Measurements from ENCODE around the gene TAF5L.
"Not testable (repeated sequence)": the region's sequence is repeated elsewhere in the genome, so short reads cannot be mapped to it uniquely, and the experiment has no call there.

TAF5L gene

DNA sequence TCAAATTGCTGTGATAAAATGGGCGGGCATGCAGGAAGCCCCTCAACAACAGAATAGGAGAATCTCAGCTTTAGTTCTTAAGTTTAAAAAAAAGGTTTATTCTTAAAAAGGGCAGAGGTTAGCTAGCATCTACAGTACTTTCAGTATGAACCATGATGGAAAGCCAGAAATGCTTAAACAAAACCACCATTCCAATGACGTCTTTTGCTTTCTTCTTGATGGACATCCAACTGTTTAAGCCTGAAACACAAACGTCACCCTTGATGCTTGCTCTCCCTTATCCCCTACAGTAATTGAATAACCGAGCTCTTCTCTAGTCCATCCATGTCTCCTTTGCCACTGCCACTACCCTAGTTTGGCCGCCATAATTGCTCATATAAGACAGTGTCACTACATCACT is 25.7 kb downstream of the TAF5L start:
- DNase-seq: no peak

DNA sequence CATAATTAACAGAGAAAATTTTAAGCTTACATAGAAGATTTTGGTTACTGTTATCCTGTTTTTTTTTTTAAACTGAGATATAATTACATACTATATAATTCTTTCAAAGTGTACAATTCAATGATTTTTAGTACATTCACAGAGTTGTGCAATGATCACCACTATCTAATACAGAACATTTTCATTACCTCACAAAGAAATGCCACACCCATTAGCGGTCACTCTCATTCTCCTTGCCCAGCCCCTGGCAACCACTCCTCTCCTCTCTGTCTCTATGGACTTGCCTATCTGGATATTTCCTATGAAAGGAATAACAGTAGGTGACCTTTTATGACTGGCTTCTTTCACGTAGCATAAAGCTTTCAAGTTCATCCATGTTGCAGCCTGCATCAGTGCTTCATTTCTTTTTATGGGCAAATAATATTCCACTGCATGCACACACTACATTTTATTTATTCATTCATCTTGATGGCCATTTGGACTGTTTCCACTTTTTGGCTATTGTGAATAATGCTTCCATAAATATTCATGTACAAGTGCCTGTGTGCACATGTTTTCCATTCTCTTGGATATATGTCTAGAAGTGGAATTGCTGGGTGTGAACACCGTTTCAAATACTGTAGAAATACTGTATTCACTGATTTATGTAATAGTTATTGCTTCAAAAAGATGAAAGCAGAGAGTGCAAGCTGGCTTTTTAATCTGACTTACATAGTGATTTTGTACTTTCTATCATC is 26.5 kb downstream of the TAF5L start:
- DNase-seq: no peak

DNA sequence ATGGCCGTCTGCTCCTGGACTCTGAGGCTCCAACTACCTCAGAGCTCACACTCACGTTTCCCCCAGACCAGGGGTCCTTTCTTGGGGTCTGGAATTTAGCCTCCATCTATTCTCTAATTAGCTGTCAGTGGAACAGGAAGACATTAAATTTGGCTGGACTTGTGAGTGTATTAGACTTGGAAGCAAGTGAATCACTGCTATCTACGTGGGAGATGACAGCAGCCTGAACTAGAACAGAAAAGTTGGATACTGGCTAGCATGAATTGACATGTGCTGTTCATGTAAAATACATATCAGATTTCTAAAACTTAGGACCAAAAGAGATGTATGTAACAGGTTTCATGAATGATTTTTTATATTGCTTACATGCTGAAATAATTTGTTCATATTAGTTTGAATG is 28.0 kb downstream of the TAF5L start:
- no peak for DNase-seq

DNA sequence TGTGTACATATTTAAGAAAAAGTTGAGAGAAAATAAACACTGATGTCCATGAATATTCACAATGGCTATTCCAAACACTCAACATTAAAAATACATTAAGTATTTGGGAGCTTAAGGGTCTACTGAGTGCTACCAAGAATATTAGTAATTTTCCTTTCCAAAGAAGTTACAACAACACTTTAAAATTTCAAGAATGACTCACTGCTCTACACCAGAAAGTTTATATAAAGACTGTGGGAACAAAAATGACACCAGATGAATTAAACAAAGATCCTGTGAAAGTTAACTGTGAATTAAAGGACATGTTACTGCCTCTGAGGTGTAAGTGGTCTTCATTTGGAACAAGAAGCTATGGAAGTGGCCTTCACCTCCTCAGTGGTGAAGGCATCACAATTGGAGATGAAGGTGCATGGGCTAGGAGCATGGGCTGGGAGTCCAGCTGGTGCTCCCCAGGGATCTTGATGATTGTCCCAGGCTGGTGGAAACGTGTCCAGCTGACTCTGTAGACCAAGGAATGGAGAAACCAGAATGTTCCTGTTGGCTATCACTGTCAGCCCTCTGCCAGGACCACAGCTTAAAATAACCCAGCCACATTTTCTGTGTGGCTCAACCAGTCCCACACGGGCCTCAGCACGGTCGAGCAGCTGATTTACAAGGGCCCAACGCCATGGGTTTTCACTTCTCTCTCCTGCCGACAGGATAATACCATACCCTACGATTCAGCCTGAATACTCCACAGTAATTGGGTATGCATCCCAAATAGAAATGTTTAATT is 28.8 kb downstream of the TAF5L start:
- DNase-seq: no peak

DNA sequence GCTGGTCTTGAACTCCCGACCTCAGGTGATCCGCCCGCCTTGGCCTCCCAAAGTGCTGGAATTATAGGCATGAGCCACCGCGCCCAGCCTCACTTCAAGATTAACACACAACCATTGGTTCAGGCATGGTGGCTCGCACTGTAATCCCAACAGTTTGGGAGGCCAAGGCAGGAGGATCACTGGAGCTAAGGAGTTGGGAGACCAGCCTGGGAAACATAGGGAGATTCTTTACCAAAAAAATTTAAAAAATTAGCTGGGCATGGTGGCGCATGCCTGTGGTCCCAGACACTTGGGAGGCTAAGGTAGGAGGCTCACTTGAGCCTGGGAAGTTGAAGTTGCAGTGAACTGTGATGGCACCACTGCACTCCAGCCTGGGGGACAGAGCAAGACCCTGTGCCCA is 30.0 kb downstream of the TAF5L start:
- not testable (repeated sequence) for DNase-seq

DNA sequence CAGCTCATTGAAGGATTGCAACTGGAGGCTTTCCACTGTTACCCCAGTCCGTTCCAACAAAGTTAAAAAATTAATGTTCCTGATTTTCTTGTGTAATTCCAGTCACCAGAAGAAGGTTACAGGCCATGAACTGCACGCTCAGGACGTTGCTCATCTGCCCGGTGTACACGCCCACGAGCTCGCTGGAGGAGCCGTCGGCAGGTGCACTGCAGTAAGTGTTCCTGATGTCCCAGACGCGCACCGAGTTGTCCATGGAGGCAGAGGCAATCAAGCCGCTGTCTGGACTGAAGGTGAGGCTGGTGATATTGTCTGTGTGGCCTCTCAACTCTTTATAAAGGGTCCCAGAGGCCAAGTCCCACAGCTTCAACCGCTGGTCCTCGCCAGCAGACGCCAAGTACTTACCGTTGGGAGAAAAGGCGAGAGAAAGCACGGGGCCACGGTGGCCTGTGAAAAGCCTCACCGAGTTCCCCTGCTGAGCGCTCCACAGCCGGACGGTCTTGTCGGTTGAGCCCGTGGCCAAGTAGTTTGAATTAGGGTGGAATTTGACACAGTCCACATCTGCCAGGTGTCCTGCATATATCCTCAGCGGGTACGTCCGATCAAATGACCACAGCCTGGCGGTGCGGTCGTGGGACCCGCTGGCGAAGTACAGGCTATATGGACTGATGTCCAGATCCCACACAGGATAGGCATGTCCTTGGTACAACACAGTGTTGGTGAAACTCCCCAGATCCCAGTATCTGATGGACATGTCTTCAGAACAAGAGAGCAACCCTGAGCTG is 31.5 kb downstream of the TAF5L start:
- DNase-seq: no peak

DNA sequence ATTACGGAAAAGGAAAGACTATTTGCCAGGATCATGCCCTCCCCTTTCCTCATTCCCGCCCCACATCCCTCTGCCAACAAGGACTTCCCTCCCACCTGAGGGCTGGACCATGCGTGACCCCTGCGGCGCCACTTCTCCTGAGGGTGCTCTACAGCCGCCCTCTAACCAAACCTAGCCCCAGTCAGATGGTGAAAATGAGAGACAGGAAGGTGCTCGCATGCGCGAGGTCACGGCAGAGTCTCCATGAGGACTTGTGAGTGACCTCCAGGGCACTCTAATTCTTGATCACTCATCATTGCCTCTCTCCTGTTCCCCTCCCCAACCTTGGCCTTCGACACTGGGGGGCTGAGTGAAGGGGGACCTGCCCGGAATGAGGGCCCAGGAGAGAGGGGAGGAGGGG is 32.1 kb downstream of the TAF5L start:
- no peak for DNase-seq

DNA sequence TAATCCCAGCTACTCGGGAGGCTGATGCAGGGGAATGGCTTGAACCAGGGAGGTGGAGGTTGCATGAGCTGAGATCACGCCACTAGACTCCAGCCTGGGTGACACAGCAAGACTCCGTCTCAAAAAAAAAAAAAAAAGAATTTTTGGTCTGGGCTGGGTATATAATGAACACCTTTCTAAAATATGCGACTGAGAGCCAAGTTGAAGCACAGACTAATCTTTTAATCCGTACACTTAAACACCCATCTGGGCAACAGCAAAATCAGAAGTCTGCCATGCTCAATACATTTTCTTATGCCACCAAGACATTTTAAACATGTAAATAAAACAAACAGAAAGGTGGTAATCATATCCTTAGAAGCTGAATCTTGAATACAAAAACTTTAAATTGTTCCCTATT is 35.8 kb downstream of the TAF5L start:
- DNase-seq: no peak

DNA sequence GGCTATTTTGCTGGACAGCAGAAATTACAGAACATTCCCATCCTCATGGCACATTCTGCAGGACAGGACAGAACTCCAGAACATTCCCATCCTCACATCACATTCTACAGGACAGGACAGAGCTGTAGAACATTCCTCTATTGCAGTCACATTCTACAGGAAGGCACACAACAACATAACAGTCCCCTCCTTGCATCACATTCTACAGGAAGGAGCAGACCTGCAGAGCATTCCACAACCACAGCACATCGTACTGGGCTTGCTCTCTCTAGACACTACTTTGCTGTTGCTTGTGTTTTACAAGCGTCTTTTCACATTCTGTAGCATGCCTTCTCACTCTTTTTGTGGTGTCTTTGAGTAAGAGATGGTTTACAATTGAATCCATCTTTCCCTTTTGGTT is 40.6 kb downstream of the TAF5L start:
- no peak for DNase-seq

DNA sequence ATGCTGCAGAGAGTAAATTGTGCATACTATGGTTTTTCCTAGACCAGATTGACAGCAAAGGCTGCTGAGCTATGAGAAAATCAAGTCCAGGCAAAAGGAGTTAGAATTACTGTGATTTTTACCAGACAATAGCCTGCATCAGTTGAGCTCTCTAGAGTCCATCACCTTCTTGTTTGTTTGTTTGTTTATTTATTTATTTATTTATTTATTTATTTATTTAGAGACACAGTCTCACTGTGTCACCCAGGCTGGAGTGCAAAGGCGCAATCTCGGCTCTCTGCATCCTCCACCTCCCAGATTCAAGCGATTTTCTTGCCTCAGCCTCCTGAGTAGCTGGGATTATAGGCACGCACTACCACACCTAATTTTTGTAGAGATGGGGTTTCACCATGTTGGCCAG is 43.2 kb downstream of the TAF5L start:
- DNase-seq: no peak

DNA sequence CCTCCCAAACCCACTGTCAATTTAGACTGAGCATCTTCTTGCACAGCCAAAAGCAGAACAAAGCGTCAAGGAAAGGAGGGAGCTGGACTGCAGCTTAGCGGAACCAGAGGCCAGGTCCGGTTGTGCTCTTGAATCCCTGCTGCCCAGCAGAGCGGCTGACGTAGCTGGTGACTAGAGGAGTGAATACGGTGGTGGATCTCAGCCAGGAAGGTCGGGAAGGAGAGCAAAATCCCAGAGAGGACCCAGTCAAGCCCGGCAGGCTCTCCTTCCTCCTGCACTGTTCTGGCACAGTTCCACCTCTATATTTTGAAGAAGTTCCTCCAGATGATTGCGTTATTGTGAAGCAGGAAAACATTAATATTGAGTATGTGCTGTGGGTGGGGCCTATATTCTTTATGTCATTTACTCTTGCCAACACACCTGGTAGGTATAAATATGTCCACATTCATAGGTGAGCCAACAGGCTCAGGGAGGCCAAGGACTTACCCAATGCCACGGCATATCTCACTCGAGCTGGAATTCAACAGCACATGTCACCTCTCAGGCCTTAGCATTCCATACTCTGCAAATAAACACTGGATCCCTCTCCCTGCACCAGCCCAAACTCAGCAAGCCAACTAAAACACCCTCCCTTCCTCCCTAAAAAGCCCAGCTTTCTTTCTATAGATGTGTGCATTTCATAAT is 43.8 kb downstream of the TAF5L start:
- DNase-seq: no peak

DNA sequence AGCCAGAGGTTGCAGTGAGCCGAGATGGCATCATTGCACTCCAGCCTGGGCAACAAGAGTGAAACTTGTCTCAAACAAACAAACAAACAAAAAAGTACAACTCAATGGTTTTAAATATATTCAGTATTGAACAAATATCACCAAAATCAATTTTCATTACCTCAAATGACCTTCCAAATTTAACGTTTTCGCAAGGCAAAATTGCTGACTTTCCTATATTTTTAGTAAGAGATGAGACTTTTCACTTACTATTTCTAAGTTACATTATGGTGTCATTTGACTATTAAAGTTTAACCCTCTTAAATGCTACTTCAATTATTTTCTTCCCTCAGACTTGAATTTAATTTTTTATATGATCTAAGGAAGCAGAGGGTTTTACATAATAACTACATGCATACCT is 44.4 kb downstream of the TAF5L start:
- DNase-seq: no peak

DNA sequence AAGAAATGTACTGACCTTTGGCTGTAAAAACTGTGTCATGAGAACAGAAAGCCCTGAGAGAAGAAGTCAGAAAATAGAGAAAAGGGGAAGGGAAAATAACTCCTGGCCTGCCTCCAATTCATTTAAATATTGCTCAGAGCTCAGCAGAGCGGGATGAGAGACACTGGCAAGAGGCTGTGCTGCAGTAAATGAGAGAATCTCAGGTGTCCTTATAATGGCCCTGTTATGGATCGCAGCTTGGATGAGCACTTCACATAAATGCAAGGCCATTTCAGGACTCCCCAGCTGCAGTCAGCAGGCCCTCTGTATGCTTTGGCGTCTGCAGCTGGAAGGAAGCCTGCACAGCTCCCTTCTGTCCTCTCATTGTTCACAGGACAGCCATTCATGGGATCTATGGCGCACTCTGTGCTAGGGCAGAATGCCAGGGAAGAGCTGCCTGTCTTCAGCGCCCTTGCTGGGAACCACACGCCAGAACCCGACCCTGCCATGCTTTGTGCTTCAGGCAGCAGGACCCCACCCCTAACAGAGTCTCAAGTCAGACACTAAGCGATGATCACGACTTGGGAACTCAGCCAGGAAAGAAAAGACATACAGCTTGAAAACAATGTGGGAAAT is 46.8 kb downstream of the TAF5L start:
- DNase-seq: no peak

DNA sequence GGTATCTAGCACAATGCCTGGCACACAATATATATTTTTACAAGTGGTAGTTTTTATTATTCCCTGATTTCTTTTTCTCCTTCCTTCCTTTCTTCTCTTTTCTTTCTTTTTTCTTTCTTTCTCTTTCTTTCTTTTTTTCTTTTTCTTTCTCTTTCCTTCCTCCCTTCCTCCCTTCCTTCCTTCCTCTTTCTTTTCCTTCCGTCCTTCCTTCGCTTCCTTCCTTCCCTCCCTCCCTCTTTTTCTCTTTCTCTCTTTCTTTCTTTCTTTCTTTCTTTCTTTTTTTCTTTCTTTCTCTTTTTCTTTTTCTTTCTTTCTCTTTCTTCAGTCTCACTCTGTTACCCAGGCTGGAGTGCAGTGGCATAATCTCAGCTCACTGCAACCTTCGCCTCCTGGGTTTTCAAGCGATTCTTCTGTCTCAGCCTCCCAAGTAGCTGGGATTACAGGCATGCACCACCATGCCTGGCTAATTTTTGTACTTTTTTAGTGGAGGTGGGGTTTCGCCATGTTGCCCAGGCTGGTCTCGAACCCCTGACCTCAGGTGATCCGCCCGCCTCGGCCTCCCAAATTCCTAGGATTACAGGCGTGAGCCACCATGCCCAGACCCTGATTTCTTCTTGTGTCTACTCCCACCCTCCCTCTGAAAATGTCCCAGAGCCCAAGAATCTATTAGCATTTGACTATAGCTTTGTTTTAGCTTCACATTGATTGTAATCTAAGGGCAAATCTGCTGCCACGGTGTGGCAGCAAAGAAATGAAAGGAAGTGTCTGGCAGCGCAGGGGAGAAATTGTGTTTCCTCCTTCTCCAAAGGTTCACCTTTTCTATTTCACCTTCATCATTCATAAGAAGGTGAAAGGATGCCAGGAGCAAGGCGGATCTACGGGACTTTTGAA is 47.5 kb downstream of the TAF5L start:
- no peak for DNase-seq

DNA sequence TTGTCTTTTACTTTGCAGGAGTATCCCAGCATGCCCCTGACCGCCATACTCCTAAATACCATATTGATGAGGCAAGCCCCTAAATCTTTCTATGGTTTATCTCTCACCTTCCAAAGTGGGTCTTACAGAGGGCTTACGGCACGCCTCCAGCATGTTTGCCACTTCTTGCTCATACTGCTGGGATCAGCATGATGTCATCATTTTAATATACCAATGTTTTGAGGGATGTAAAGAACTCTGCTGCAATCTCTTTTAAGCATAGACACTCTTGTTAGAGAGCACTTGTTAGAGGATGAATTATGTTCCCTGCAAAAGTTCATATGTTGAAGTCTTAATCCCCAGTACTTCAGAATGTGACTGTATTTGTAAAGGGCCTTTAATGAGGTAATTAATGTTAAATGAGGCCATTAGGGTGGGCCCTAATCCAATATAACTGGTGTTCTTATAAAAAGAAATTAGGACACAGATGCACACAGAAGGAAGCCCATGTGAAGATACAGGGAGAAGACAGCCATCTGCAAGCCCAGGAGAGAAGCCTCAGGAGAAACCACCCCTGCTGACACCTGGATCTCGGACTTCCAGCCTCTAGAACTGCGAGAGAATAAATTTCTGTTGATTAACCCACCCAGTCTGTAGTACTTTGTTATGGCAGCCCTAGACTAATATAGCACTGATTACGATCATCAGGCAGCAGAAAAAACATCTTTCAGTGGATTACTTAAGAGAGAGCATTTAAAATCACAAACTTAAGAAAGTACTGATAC is 51.1 kb downstream of the TAF5L start:
- DNase-seq: no peak

DNA sequence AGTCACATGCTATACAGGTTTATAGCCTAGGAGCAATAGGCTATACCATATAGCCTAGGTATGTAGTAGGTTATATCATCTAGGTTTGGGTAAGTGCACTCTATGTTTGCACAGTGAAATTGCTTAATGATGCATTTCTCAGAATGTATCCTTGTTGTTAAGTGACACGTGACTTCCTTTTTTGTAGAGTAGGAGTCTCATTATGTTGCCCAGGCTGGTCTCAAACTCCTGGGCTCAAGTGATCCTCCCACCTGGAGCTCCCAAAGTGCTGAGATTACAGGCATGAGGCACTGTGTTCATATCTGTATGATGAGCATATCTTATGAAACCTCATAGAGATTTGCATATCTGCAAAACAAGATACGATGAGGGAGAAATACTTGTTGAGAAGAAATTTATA is 53.6 kb downstream of the TAF5L start:
- no peak for DNase-seq

DNA sequence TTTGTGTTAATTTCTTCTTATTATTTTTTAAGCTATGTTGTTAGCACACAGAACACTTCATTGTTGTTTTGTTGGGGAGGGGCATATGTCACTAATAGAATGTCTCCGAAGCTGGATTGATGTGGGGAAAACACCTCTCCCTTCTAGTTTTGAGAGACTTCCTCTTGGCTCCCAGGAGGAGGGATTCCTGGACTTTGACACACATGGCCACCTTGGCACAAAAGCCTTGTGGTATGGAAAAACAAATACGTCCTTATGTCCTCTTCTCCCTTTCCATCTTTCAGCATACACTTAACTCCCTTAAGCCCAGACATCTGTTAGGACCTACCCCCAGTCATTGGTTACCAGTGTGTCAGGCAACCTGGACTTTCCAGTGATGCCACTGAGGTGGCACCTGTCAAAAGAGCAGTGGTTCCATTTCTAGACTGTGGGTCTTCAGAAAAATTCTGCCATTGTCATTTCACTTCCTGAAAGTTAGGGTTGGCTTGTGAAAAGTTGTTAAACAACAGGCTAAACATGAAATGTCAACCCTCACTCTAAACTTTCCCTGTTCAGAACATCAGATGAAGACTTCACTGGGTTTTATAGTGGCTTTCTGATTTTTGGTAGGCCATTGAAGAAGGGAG is 54.9 kb downstream of the TAF5L start:
- DNase-seq: no peak

DNA sequence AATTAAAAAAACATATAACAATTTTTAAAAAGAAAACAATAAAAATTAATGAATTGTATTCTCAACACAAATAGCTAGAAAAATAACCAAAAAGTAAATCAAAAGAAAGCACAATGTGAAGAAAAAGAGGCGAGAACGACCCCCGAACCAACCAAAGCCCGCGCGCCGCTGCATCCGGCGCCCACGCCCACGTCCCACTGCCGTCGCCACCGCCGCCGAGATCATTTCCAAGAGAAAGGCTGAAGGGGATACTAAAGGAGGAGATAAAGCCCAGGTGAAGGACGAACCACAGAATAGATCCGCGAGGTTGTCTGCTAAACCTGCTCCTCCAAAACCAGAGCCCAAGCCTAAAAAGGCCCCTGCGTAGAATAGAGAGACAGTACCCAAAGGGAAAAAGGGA is 55.6 kb downstream of the TAF5L start:
- DNase-seq: no peak

DNA sequence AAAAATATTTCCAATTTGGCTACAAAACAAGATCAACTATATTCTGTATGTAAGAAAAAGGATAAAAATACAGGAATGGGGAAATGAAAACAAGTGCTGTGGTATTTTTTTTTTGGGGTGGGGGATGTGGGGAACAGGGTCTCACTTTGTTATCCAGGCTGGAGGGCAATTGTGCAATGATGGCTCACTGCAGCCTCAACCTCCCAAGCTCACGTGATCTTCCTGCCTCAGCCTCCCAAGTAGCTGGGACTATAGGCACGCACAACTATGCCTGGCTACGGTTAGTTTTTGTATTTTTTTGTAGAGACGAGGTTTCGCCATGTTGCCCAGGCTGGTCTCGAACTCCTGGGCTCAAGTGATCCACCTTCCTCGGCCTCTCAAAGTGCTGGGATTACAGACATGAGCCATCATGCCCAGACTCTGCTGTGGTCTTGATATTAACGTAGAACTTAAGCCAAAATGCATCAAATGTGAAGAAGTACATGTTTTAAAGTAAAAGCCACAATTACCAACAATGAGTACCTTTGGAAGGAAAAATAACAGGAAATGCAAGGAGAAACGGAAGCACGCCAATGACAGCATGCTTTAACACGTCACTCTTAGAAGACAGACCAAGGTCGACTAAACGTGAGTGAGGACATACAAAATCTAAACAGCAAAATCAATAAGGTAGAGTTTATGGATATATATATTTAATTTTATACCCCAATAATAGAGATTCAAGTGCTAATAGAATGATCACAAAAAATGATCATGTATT is 58.6 kb downstream of the TAF5L start:
- DNase-seq: no peak

DNA sequence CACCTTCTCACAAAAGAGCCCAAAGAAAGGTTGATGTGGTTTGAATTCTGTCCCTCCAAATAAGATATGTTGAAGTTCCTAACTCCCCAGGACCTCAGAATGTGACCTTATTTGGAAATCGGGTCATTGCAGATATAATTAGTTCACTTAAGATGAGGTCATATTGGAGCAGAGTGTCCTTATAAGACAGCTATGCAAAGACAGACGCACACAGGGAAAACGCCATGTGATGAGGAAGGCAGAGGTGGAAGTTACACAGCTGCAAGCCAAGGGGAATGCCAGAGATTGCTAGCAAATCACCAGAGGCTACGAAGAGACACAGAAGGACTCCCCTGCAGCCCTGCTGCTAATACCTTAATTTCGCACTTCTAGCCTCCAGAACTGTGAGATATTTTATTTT is 62.2 kb downstream of the TAF5L start:
- DNase-seq: no peak
